GM19240 (cell line): ENCODE results near the gene ACYP2.
"Not testable (repeated sequence)": the region's sequence is repeated elsewhere in the genome, so short reads cannot be mapped to it uniquely, and the experiment has no call there.

Experiments used
- DNase-seq: peaks from one replicate; pipeline ENCODE4 v3.0.0; 2011; ENCODE audit warnings: low spot score; ENCODE audit not compliant: insufficient read length

Gene ACYP2

GRCh38 chr2:54097124-54097523 is 18.3 kb upstream of the ACYP2 start:
- DNase-seq, result no peak

- no peak for DNase-seq
Observed at GRCh38 chr2:54099370-54099769, 16.0 kb upstream of the ACYP2 start.

- DNase-seq, result no peak
Observed at GRCh38 chr2:54099829-54100585, 15.4 kb upstream of the ACYP2 start.

GRCh38 chr2:54100772-54101171 is 14.6 kb upstream of the ACYP2 start:
- no peak for DNase-seq

GRCh38 chr2:54103454-54104314 is 11.7 kb upstream of the ACYP2 start:
- DNase-seq, result no peak

- no peak for DNase-seq
Observed at GRCh38 chr2:54106631-54107454, 8.6 kb upstream of the ACYP2 start.

- DNase-seq, result no peak
Observed at GRCh38 chr2:54107455-54107764, 8.0 kb upstream of the ACYP2 start.

- DNase-seq, result no peak
Observed at GRCh38 chr2:54107903-54108615, 7.4 kb upstream of the ACYP2 start.

GRCh38 chr2:54109848-54110247 is 5.6 kb upstream of the ACYP2 start:
- DNase-seq, result no peak

GRCh38 chr2:54114479-54114878 is 936 bp upstream of the ACYP2 start:
- DNase-seq, result not testable (repeated sequence)

GRCh38 chr2:54114936-54115283 is 505 bp upstream of the ACYP2 start:
- DNase-seq, result no peak

GRCh38 chr2:54116598-54116997 is 1.2 kb downstream of the ACYP2 start:
- DNase-seq, result not testable (repeated sequence)

GRCh38 chr2:54120950-54121349 is 5.5 kb downstream of the ACYP2 start:
- DNase-seq, result no peak

- no peak for DNase-seq
Observed at GRCh38 chr2:54122171-54122935, 6.9 kb downstream of the ACYP2 start.

- no peak for DNase-seq
Observed at GRCh38 chr2:54122939-54123338, 7.5 kb downstream of the ACYP2 start.

- not testable (repeated sequence) for DNase-seq
Observed at GRCh38 chr2:54127174-54127573, 11.8 kb downstream of the ACYP2 start.

- DNase-seq, result no peak
Observed at GRCh38 chr2:54133056-54133455, 17.6 kb downstream of the ACYP2 start.

- DNase-seq, result no peak
Observed at GRCh38 chr2:54139210-54139609, 23.8 kb downstream of the ACYP2 start.

- DNase-seq, result no peak
Observed at GRCh38 chr2:54143780-54144179, 28.4 kb downstream of the ACYP2 start.

- no peak for DNase-seq
Observed at GRCh38 chr2:54148391-54148790, 33.0 kb downstream of the ACYP2 start.
